Naive B cell (primary cell): ENCODE data around the gene MLC1. TPM values are rescaled to one million over a fixed set of nuclear protein-coding genes. Genes with fewer than 3 reads are reported as not detected.

Source experiments
- ATAC-seq, 2 donors: fragments of 150-1000 bp; cut with Tn5 transposase; 2 replicates each; pipeline ENCODE4 v1.10.0; 2021; ENCODE audit warnings: low read depth in 2 of 2, mild to moderate bottlenecking in 2 of 2, moderate library complexity in 2 of 2
- DNase-seq: peaks from one replicate; pipeline ENCODE4 v3.0.0; 2022
- H3K27ac Mint-ChIP-seq, 6 donors: one replicate each; pipeline ENCODE4 v1.8.0; 2020 to 2022; ENCODE audit warnings: mild to moderate bottlenecking in 6 of 6, mixed read lengths in 6 of 6, moderate library complexity in 5 of 6, inconsistent platforms in 2 of 6
- H3K27me3 Mint-ChIP-seq, 3 donors: one replicate each; pipeline ENCODE4 v1.8.0; 2021 to 2022; ENCODE audit warnings: mixed read lengths in 3 of 3, mild to moderate bottlenecking in 1 of 3
- H3K36me3 Mint-ChIP-seq, 2 donors: one replicate each; pipeline ENCODE4 v1.8.0; 2020 to 2022; ENCODE audit warnings: mixed read lengths in 2 of 2, inconsistent platforms in 1 of 2, mild to moderate bottlenecking in 1 of 2
- H3K4me1 Mint-ChIP-seq, 3 donors: one replicate each; pipeline ENCODE4 v1.8.0; 2020 to 2022; ENCODE audit warnings: mixed read lengths in 3 of 3, inconsistent platforms in 1 of 3, mild to moderate bottlenecking in 1 of 3, moderate library complexity in 1 of 3
- H3K4me3 Mint-ChIP-seq, 8 donors: one replicate each; pipeline ENCODE4 v1.8.0; 2020 to 2022; ENCODE audit warnings: mild to moderate bottlenecking in 8 of 8, mixed read lengths in 8 of 8, moderate library complexity in 8 of 8, inconsistent platforms in 2 of 8
- H3K9me3 Mint-ChIP-seq, 7 donors: one replicate each; pipeline ENCODE4 v1.8.0; 2020 to 2022; ENCODE audit warnings: mixed read lengths in 7 of 7, mild to moderate bottlenecking in 5 of 7, inconsistent platforms in 2 of 7, moderate library complexity in 1 of 7
- polyA plus RNA-seq, 6 donors: library from polyadenylated mRNA; unstranded; fragments of 300-500 nt; fragmentation: Illumina TruSeq; gene quantifications; one replicate each; pipeline ENCODE4 v1.2.3, GENCODE V29; 2021; ENCODE audit warnings: low read depth in 6 of 6

MLC1 gene
- polyA plus RNA-seq, 6 donors from 2014 or later, result 0.09 to 0.44 (median 0.15) TPM; not detected in 3

DNA sequence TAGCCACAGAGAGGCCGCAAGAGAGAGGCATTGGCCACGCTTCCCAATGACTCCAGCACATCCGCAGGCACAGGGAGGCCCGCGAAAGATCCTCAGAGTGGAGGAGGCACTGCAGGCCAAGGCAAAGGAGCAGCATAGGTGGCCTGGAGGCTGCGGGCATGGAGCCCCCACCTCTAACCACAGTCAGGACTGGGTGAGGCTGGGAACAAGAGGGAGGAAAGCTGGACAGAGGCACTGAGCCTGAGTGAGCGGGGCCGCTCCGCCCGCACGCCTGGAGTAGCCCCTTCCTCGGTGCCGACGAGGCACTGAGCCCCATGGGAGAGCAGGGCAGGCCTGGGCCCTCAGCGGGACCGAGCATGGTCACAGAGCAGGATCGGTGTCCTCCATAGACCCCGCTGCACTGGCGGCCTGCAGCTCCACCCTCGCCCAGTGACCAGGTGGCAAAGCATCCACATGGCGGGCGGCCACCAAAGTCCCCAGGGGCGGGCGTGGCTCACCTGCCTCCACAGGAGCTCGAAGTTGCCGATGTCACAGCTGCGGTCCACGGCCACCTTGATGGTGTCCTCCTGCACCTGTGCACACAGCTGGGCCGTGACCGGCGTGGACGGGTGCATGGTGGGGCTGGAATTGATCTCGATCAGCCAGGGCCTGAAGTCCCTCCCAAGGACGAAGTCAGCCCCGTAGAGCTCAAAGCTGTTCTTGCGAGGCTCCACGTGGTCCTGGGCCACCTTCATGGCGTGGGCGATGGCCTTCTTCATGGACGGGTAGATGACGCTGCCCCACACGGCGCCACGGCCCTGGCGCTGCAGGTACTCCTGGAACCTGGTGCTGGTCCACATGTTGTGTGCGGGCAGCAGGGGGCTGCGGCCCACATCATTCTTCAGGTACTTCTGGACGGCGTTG is 53.8 kb downstream of the MLC1 start:
- no peak overlapping the region for H3K4me3 Mint-ChIP-seq
- H3K36me3 Mint-ChIP-seq, result no peaks in the 10 kb centered on the region
- ATAC-seq (no peak), DNase-seq (no peak)
- H3K9me3 Mint-ChIP-seq, result no peaks in the 10 kb centered on the region
- H3K4me1 Mint-ChIP-seq, result peaks cover 3 to 14% (median 5%) of the 10 kb centered on the region in 3 donors
- no peak overlapping the region for H3K27ac Mint-ChIP-seq
- peaks cover 0 to 31% (median 12%) of the 10 kb centered on the region in 3 donors for H3K27me3 Mint-ChIP-seq

GRCh38 chr22:50030297-50031188 is 54.7 kb downstream of the MLC1 start:
- no peaks in the 10 kb centered on the region for H3K36me3 Mint-ChIP-seq
- peak overlapping the region in 1 of 6 donors; percentile 20 for H3K27ac Mint-ChIP-seq
- DNase-seq, result peak; percentile 82
- H3K4me1 Mint-ChIP-seq, result peaks cover 3 to 14% (median 5%) of the 10 kb centered on the region in 3 donors
- peak overlapping the region in 3 of 8 donors; percentile 9 to 25 (median 16) for H3K4me3 Mint-ChIP-seq
- peaks cover 0 to 31% (median 12%) of the 10 kb centered on the region in 3 donors for H3K27me3 Mint-ChIP-seq
- peak; percentile 92 to 96 for ATAC-seq
- H3K9me3 Mint-ChIP-seq, result no peaks in the 10 kb centered on the region

GRCh38 chr22:50027639-50028537 is 57.3 kb downstream of the MLC1 start:
- Mint-ChIP-seq H3K4me1 (peaks cover 0 to 3% (median 0%) of the 10 kb centered on the region in 3 donors), H3K9me3 (no peaks in the 10 kb centered on the region), H3K27me3 (peaks cover 0 to 16% (median 0%) of the 10 kb centered on the region in 3 donors), H3K4me3 (no peak overlapping the region), H3K27ac (peak overlapping the region in 1 of 6 donors; percentile 38), H3K36me3 (no peaks in the 10 kb centered on the region)
- ATAC-seq, result no peak
- no peak for DNase-seq

DNA sequence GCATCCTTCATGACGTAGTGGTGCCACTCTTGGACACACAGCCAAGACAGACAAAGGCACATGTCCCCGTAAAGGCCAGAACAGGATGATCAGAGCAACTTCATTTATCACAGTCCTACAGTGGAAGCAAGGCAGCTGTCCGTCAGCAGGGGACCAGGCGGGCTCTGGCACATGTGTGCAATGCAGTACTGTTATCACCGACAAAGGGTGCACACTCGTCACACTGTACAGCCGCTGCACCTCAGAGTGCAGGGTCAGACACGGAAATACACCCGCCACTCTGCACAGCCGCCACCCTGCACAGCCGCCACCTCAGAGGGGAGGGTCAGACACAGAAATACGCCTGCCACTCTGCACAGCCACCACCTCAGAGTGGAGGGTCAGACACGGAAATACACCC is 59.2 kb downstream of the MLC1 start:
- Mint-ChIP-seq H3K27ac (no peak overlapping the region), H3K9me3 (no peaks in the 10 kb centered on the region)

GRCh38 chr22:50022171-50022819 is 62.9 kb downstream of the MLC1 start:
- DNase-seq, result no peak
- peaks cover 10 to 18% (median 11%) of the 10 kb centered on the region in 3 donors for H3K4me1 Mint-ChIP-seq
- H3K36me3 Mint-ChIP-seq, result no peaks in the 10 kb centered on the region
- H3K27ac Mint-ChIP-seq, result no peak overlapping the region
- no peak overlapping the region for H3K4me3 Mint-ChIP-seq
- peaks cover 0 to 16% (median 14%) of the 10 kb centered on the region in 3 donors for H3K27me3 Mint-ChIP-seq
- ATAC-seq, result no peak
- no peaks in the 10 kb centered on the region for H3K9me3 Mint-ChIP-seq

More for the DNA sequence above, 59.2 kb downstream of the MLC1 start:
- peaks cover 0 to 3% (median 0%) of the 10 kb centered on the region in 3 donors for H3K4me1 Mint-ChIP-seq
- H3K27me3 Mint-ChIP-seq, result peaks cover 0 to 9% (median 0%) of the 10 kb centered on the region in 3 donors
- H3K36me3 Mint-ChIP-seq, result no peaks in the 10 kb centered on the region
- no peak for DNase-seq
- no peak for ATAC-seq
- no peak overlapping the region for H3K4me3 Mint-ChIP-seq

- Mint-ChIP-seq H3K27ac (no peak overlapping the region), H3K4me1 (peaks cover 10 to 18% (median 15%) of the 10 kb centered on the region in 3 donors), H3K36me3 (no peaks in the 10 kb centered on the region), H3K27me3 (peaks cover 0 to 17% (median 14%) of the 10 kb centered on the region in 3 donors), H3K4me3 (no peak overlapping the region), H3K9me3 (no peaks in the 10 kb centered on the region)
- ATAC-seq (no peak), DNase-seq (no peak)
Measured at GRCh38 chr22:50020606-50021005, 64.6 kb downstream of the MLC1 start.

- Mint-ChIP-seq H3K27me3 (peaks cover 0 to 14% (median 9%) of the 10 kb centered on the region in 3 donors), H3K4me1 (peaks cover 11 to 18% (median 17%) of the 10 kb centered on the region in 3 donors), H3K27ac (peak overlapping the region in 1 of 6 donors; percentile 4), H3K4me3 (no peak overlapping the region), H3K9me3 (no peaks in the 10 kb centered on the region), H3K36me3 (no peaks in the 10 kb centered on the region)
- ATAC-seq (no peak), DNase-seq (no peak)
Measured at GRCh38 chr22:50019316-50019715, 65.9 kb downstream of the MLC1 start.

GRCh38 chr22:50018608-50019285 is 66.5 kb downstream of the MLC1 start:
- no peaks in the 10 kb centered on the region for H3K36me3 Mint-ChIP-seq
- peak overlapping the region in 1 of 6 donors; percentile 4 for H3K27ac Mint-ChIP-seq

DNA sequence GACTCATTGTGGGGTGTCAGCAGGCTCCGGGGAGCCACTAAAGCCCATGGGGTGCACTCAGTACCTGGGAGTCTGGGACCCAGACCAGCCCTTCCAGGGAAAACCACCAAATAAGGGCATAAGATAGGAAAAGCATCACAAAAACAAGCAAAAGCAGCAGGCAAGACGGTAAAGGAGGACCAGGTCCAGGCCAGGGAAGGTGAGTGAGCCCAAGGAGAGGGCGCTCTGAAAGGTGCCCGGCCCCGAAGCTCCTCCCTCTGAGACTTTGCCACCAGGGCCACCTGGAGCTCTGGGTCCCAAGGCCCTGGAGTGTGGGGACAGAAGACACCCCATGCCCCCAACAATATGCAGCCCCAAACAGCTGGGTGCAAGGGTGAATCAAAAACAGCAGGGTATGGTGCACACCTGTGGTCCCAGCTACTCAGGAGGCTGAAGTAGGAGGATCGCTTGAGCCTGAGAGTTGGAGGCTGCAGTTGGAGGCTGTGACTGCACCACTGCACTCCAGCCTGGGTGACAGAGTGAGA is 67.5 kb downstream of the MLC1 start:
- H3K4me1 Mint-ChIP-seq, result peaks cover 20 to 26% (median 23%) of the 10 kb centered on the region in 3 donors
- H3K4me3 Mint-ChIP-seq, result no peak overlapping the region
- ATAC-seq (no peak), DNase-seq (no peak)
- no peaks in the 10 kb centered on the region for H3K9me3 Mint-ChIP-seq
- no peaks in the 10 kb centered on the region for H3K36me3 Mint-ChIP-seq
- peaks cover 0 to 20% (median 14%) of the 10 kb centered on the region in 3 donors for H3K27me3 Mint-ChIP-seq
- H3K27ac Mint-ChIP-seq, result no peak overlapping the region

More at GRCh38 chr22:50018608-50019285, 66.5 kb downstream of the MLC1 start:
- H3K27me3 Mint-ChIP-seq, result peaks cover 0 to 14% (median 14%) of the 10 kb centered on the region in 3 donors
- DNase-seq (no peak), ATAC-seq (peak in 1 of 2 donors; percentile 29)
- no peak overlapping the region for H3K4me3 Mint-ChIP-seq
- H3K9me3 Mint-ChIP-seq, result no peaks in the 10 kb centered on the region
- peaks cover 16 to 22% (median 17%) of the 10 kb centered on the region in 3 donors for H3K4me1 Mint-ChIP-seq

DNA sequence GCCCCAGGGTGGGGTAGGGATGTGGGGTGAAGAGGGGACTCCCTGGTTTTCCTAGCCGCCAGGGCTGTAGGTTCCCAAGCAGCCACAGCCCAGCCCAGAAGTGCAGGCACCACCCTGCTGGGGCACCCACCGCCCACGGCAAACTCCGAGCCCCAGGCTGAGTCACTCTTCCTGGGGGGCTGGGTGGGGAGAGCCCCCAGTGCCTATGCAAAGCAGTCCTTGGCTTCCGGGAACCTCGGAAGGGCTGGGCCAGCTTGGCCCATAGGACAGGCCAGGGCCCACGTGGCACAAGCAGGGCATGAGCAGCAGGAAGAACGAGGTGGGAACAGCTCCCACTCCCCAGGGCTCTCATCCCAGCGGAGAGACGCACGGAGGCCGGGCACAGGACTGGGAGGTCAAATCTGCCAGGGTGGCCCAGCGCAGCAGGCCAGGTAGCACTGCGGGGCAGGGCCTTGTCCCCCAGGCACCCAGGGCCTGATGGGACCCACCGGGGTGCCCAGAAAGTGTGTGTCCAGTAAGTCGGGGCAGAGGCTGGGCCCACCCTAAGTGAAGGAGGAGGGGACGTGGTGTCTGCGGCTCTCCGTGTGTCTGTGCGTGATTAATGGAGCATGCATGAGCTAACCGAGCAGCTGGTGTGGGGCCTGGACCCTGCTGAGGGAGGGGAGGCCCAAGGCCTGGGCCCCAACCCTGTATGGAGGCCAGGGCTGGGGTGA is 68.1 kb downstream of the MLC1 start:
- ATAC-seq, result no peak
- H3K27me3 Mint-ChIP-seq, result peaks cover 0 to 21% (median 14%) of the 10 kb centered on the region in 3 donors
- H3K4me1 Mint-ChIP-seq, result peaks cover 23 to 26% (median 24%) of the 10 kb centered on the region in 3 donors
- DNase-seq, result no peak
- H3K27ac Mint-ChIP-seq, result no peak overlapping the region
- no peaks in the 10 kb centered on the region for H3K36me3 Mint-ChIP-seq
- no peaks in the 10 kb centered on the region for H3K9me3 Mint-ChIP-seq
- H3K4me3 Mint-ChIP-seq, result no peak overlapping the region
